ENCODE results near the gene ALKBH7. TPM values are rescaled to one million over a fixed set of nuclear protein-coding genes. Genes with fewer than 3 reads are reported as not detected.

The ALKBH7 gene
- total and polyA plus RNA-seq, 2 of the 13 experiments (the other 11 are each of a cell fraction or from before 2014, with no cell fraction given) = 29.6 to 45.9 TPM

DNA sequence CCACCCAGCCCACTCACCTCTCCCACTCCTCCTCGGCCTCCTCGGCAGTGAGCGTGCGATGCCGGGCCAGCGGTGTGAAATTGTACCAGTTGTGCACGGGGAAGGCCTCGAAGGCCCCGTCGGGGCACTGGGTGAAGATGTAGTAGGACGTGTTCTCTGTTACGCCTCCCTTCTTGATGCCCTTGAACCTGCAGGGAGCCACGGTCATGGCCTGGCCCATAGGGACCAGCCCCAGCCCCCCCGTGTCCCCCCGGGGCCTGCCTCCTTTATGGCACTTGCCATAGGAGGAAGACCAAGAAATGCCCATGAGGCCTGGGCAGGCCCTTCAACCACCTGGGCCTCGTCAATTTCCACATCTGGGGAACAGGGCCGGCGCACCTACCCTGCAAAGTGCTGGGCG is 14.8 kb downstream of the ALKBH7 start:
- no peaks in the 10 kb centered on the region; a peak in 1 of 5 replicates for H3K27me3 ChIP-seq (ENCODE audit: control insufficient read depth in 1 of 2, insufficient read depth in 2 of 2, low read length in 2 of 2)
- no peak overlapping the region for H3K27ac ChIP-seq (ENCODE audit: extremely low read length, insufficient read depth, low read length)
- no peak for ATAC-seq
- peaks cover 16% of the 10 kb centered on the region for H3K4me1 ChIP-seq (ENCODE audit: insufficient read depth, low read length)
- H3K36me3 ChIP-seq (replicated peaks in 1 of 2; ENCODE audit: control insufficient read depth in 1 of 2, insufficient read depth in 2 of 2, low read length in 2 of 2) = peaks cover 20 to 55% of the 10 kb centered on the region in 2 experiments
- H4K20me1 ChIP-seq (ENCODE audit: insufficient read depth, low read length) = no peaks in the 10 kb centered on the region
- no peak for FAIRE-seq
- no peak overlapping the region for H3K4me2 ChIP-seq (ENCODE audit: low read depth, low read length)
- BruUV-seq (replicated peaks) = no TSS peak
- no peak overlapping the region for H2AFZ ChIP-seq (ENCODE audit: low read length)
- H3K9ac ChIP-seq (ENCODE audit: insufficient read depth, low read depth, low read length) = no peak overlapping the region
- CTCF ChIA-PET (ENCODE audit: low intra/inter-chr PET ratio, low total read pairs) = no interaction called here
- POLR2A ChIA-PET = interaction anchor here (1.0 kb wide), 1 partner anchor 15 kb away, joined by 3 read pairs; the partner anchor contains the start of gene ALKBH7
- H3K9me3 ChIP-seq (ENCODE audit: low read length) = no peaks in the 10 kb centered on the region
- no peak for DNase-seq (ENCODE audit: low spot score)
- in situ Hi-C loops (cut with HindIII; ENCODE audit: extremely low pct_ligation_motif_present, low pct_unique_long_range_greater_than_20kb) (no loop called here), intact Hi-C loops (cut with micrococcal nuclease; ENCODE audit: unreplicated experiment) (no loop called here)
- 97% methylated on average over 17 of the region's 19 CpGs for WGBS (ENCODE audit: low lambda C conversion rate)
- H3K4me3 ChIP-seq (replicated peaks in 1 of 3; ENCODE audit: insufficient read depth in 1 of 3, low read depth in 2 of 3, low read length in 3 of 3) = no peak overlapping the region
- peaks cover 12% of the 10 kb centered on the region for H3K79me2 ChIP-seq (ENCODE audit: insufficient read depth, low read length)
- TF ChIP-seq SALL1 (CRISPR knock-in tag; IDR thresholded peaks at IDR 0.05) (no peak), ZNF331 (CRISPR knock-in tag; IDR thresholded peaks at IDR 0.05) (no peak), ZNF234 (CRISPR knock-in tag; conservative IDR thresholded peaks at IDR 0.05) (no peak), STAT6 (CRISPR knock-in tag; IDR thresholded peaks at IDR 0.05; ENCODE audit: borderline replicate concordance) (no peak), HHEX (CRISPR knock-in tag; IDR thresholded peaks at IDR 0.05) (no peak), GPN1 (CRISPR knock-in tag; IDR thresholded peaks at IDR 0.05; ENCODE audit: borderline replicate concordance) (no peak), CENPX (CRISPR knock-in tag; IDR thresholded peaks at IDR 0.05) (no peak), ZNF775 (CRISPR knock-in tag; IDR thresholded peaks at IDR 0.05; ENCODE audit: borderline replicate concordance) (no peak), DMTF1 (CRISPR knock-in tag; IDR thresholded peaks at IDR 0.05) (no peak), KDM5A (IDR thresholded peaks at IDR 0.05; ENCODE audit: borderline replicate concordance, low read length) (no peak), ZNF670 (CRISPR knock-in tag; IDR thresholded peaks at IDR 0.05; ENCODE audit: borderline replicate concordance) (no peak), ZNF275 (CRISPR knock-in tag; IDR thresholded peaks at IDR 0.05; ENCODE audit: borderline replicate concordance) (no peak), PLRG1 (conservative IDR thresholded peaks at IDR 0.05) (no peak), ZFP36 (IDR thresholded peaks at IDR 0.05; ENCODE audit: borderline replicate concordance, low read depth, low read length, partially characterized antibody) (no peak), ZNF563 (CRISPR knock-in tag; IDR thresholded peaks at IDR 0.05) (no peak)
- TF ChIP-seq, protein P1, sequence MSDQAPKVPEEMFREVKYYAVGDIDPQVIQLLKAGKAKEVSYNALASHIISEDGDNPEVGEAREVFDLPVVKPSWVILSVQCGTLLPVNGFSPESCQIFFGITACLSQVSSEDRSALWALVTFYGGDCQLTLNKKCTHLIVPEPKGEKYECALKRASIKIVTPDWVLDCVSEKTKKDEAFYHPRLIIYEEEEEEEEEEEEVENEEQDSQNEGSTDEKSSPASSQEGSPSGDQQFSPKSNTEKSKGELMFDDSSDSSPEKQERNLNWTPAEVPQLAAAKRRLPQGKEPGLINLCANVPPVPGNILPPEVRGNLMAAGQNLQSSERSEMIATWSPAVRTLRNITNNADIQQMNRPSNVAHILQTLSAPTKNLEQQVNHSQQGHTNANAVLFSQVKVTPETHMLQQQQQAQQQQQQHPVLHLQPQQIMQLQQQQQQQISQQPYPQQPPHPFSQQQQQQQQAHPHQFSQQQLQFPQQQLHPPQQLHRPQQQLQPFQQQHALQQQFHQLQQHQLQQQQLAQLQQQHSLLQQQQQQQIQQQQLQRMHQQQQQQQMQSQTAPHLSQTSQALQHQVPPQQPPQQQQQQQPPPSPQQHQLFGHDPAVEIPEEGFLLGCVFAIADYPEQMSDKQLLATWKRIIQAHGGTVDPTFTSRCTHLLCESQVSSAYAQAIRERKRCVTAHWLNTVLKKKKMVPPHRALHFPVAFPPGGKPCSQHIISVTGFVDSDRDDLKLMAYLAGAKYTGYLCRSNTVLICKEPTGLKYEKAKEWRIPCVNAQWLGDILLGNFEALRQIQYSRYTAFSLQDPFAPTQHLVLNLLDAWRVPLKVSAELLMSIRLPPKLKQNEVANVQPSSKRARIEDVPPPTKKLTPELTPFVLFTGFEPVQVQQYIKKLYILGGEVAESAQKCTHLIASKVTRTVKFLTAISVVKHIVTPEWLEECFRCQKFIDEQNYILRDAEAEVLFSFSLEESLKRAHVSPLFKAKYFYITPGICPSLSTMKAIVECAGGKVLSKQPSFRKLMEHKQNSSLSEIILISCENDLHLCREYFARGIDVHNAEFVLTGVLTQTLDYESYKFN (CRISPR knock-in tag; conservative IDR thresholded peaks at IDR 0.05) = no peak
